ENCODE data around the gene ADGRL1. TPM values are rescaled to one million over a fixed set of nuclear protein-coding genes. Genes with fewer than 3 reads are reported as not detected.

ADGRL1 gene
- total and polyA plus RNA-seq, 3 donors from 2014 or later, result 23.8 to 57.2 (median 45.0) TPM

DNA sequence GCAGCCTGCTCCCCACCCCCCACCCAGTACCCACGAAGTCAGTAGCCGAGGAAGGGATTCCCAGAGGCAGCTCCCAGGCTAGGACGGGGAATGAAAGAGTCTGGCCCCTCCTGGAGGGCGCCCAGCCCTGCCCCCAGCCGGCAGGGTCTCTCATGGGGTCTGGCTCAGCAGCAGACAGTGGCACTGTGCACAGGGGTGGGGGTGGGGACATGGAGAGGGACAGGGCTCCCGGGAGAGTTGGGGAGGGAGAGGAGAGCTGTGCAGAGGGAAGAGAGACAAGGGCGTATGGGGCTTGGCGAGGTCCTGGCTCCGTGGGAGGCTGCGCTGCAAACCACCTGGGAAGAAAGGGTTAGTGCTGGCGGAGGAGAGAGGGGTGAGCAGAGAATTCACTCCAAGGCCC, 41.9 kb downstream of the ADGRL1 start:
- Histone ChIP-seq H3K4me1 (peaks cover 10% of the 10 kb centered on the region), H3K27me3 (no peaks in the 10 kb centered on the region), H3K36me3 (ENCODE audit: low read depth, missing control alignments) (no peaks in the 10 kb centered on the region), H3K4me3 (no peak overlapping the region), H3K27ac (no peak overlapping the region), H3K9me3 (no peaks in the 10 kb centered on the region)
- WGBS, 2 donors, result 84 to 85% methylated on average over 8 to 11 of the region's 11 CpGs
- no peak for DNase-seq
- TF ChIP-seq, protein P1, sequence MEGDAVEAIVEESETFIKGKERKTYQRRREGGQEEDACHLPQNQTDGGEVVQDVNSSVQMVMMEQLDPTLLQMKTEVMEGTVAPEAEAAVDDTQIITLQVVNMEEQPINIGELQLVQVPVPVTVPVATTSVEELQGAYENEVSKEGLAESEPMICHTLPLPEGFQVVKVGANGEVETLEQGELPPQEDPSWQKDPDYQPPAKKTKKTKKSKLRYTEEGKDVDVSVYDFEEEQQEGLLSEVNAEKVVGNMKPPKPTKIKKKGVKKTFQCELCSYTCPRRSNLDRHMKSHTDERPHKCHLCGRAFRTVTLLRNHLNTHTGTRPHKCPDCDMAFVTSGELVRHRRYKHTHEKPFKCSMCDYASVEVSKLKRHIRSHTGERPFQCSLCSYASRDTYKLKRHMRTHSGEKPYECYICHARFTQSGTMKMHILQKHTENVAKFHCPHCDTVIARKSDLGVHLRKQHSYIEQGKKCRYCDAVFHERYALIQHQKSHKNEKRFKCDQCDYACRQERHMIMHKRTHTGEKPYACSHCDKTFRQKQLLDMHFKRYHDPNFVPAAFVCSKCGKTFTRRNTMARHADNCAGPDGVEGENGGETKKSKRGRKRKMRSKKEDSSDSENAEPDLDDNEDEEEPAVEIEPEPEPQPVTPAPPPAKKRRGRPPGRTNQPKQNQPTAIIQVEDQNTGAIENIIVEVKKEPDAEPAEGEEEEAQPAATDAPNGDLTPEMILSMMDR (IDR thresholded peaks at IDR 0.05), result no peak
- no peak for TF ChIP-seq POLR2A (IDR thresholded peaks at IDR 0.05)
- intact Hi-C loops (cut with DNase I; ENCODE audit: low total_unique reads), result no loop called here

DNA sequence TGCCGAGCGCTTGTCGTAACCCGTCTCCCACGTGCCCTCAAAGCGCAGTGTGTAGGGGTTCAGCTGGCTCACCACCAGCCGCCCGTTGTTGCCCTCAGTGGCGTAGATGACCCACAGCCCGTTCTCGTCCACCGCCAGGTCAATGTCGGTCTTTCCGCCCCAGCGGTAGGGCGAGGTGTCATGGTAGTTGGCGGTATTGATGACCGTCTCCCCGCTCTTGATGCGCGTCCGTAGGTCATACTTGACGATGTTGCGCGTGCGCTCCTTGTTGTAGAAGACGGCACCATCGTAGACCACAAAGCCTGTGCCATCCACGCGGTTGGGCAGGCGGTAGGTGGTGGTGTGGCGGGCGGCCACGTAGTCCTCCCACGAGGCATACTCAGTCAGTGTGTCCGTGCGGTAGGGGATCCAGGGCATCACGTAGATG, 43.1 kb downstream of the ADGRL1 start:
- Histone ChIP-seq H3K4me3 (no peak overlapping the region), H3K36me3 (ENCODE audit: low read depth, missing control alignments) (no peaks in the 10 kb centered on the region), H3K9me3 (no peaks in the 10 kb centered on the region), H3K27me3 (no peaks in the 10 kb centered on the region), H3K27ac (no peak overlapping the region), H3K4me1 (peaks cover 10% of the 10 kb centered on the region)
- DNase-seq, result no peak
- 95 to 96% methylated on average over 33 to 38 of the region's 38 CpGs for WGBS, 2 donors
- TF ChIP-seq, protein P1 (IDR thresholded peaks at IDR 0.05), result no peak
- TF ChIP-seq POLR2A (IDR thresholded peaks at IDR 0.05), result no peak
- intact Hi-C loops (cut with DNase I; ENCODE audit: low total_unique reads), result no loop called here

DNA sequence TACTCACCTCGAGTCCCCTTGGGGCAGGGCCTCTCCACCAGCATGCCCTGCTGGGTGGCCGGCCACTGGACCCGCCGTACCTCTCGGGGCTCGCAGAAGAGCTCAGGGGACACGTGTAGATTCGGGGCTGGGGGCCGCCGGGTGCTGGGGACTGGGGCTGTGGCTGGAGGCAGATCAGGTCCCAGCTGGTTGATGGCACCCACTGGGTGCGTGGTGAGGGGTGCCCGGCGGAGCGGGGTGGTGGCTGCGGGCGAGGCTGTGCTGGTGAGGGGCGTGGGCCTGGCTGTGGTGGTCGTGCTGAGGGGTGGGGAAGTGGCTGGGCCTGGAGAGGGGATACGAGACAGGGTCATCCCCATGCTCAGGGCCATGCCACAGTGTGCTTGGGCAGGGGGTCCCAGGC, 44.7 kb downstream of the ADGRL1 start:
- DNase-seq, result no peak
- 94% methylated on average over 19 of the region's 19 CpGs; no CpG with 5 or more reads in 1 of the 2 donors for WGBS, 2 donors
- intact Hi-C loops (cut with DNase I; ENCODE audit: low total_unique reads), result no loop called here
- Histone ChIP-seq H3K4me3 (no peak overlapping the region), H3K27me3 (no peaks in the 10 kb centered on the region), H3K36me3 (ENCODE audit: low read depth, missing control alignments) (no peaks in the 10 kb centered on the region), H3K9me3 (no peaks in the 10 kb centered on the region), H3K4me1 (no peaks in the 10 kb centered on the region), H3K27ac (no peak overlapping the region)
- no peak for TF ChIP-seq POLR2A (IDR thresholded peaks at IDR 0.05)
- TF ChIP-seq, protein P1 (IDR thresholded peaks at IDR 0.05), result no peak

DNA sequence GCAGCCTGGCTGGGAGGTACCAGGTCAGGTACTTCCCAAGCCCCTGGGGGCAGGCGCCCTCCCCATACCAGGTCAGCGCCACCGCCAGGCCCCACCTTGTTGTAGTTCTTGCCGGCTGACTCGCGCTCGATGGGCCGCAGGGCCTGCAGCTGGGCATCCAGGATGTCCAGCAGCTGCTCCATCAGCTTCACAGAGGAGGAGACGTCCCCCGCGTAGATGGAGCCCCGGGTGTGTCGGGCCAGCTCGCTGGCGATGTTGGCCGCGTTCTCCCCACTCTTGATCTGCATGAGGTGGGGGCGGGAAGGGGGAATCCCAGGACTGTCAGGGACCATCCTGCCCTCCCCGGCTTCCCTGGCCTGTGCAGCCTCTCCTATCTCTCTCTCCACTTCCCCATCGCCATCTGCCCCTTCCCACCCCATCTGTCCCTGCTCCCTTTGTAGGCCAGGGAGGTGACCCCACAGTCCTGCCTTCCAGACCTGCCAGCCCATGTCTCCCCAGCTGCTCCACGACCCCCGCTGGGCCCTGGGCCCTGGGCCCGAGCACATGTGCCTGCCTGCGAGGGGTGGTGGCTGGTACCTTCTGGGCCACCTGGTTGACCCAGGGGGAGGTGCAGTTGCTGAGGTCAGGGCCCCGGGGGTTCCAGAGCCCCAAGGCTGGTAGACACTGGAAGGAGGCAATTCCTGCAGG, 45.8 kb downstream of the ADGRL1 start:
- intact Hi-C loops (cut with DNase I; ENCODE audit: low total_unique reads), result no loop called here
- Histone ChIP-seq H3K9me3 (no peaks in the 10 kb centered on the region), H3K4me3 (no peak overlapping the region), H3K4me1 (no peaks in the 10 kb centered on the region), H3K27me3 (no peaks in the 10 kb centered on the region), H3K36me3 (ENCODE audit: low read depth, missing control alignments) (no peaks in the 10 kb centered on the region), H3K27ac (no peak overlapping the region)
- TF ChIP-seq, protein P1 (IDR thresholded peaks at IDR 0.05), result no peak
- no peak for TF ChIP-seq POLR2A (IDR thresholded peaks at IDR 0.05)
- 85 to 87% methylated on average over 20 to 25 of the region's 25 CpGs for WGBS, 2 donors
- DNase-seq, result no peak

DNA sequence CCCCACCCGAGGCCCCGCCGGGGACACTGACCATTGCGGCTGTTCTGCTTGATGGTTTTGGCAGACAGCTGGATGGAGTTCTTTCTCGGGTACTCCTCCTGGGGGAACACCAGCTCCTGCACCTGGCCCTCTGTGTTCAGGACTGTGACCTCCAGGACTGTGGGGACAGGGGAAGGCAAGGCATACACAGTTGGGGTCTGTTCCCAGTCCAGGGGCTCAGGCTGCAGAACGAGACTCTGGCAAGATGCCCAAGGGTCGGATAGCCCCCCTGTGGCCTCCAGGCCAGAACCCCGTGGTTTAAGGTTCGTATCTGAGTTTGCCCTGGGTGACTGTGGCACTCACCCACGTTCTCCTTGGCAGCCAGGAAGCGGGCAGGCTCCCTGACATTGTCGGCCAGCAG, 46.9 kb downstream of the ADGRL1 start:
- Histone ChIP-seq H3K36me3 (ENCODE audit: low read depth, missing control alignments) (no peaks in the 10 kb centered on the region), H3K27ac (no peak overlapping the region), H3K4me1 (no peaks in the 10 kb centered on the region), H3K4me3 (no peak overlapping the region), H3K9me3 (no peaks in the 10 kb centered on the region), H3K27me3 (no peaks in the 10 kb centered on the region)
- WGBS, 2 donors, result 77 to 85% methylated on average over 3 to 9 of the region's 12 CpGs
- no peak for TF ChIP-seq POLR2A (IDR thresholded peaks at IDR 0.05)
- TF ChIP-seq, protein P1 (IDR thresholded peaks at IDR 0.05), result no peak
- intact Hi-C loops (cut with DNase I; ENCODE audit: low total_unique reads), result no loop called here
- DNase-seq, result no peak
